HEK293T (cell line): ENCODE results near the gene ESRRG.
A peak's percentile ranks its signal among the peaks of the same experiment; 100 is the strongest.

ENCODE experiments used
- CTCF ChIA-PET: fragments of 350-600 bp; formaldehyde crosslinking; extraction: SDS; loops from one replicate; lab custom pipeline; 2021; ENCODE audit warnings: antibody characterized with exemption, inconsistent platforms; lab: Yijun Ruan, JAX
- POLR2A ChIA-PET: fragments of 350-600 bp; formaldehyde crosslinking; extraction: SDS; loops from one replicate; lab custom pipeline; 2020; ENCODE audit warnings: antibody characterized with exemption, inconsistent platforms; lab: Yijun Ruan, JAX
- DNase-seq: peaks from one replicate; pipeline ENCODE4 v3.0.0; 2012; ENCODE audit warnings: mixed read lengths; ENCODE audit errors: extremely low spot score
- ARNT ChIP-seq: fragments of 450-650 bp; IDR thresholded peaks from 2 replicates; pipeline ENCODE4 v1.6.1; 2017; ENCODE audit warnings: mild to moderate bottlenecking
- BHLHE40 ChIP-seq: fragments of 450-650 bp; IDR thresholded peaks from 2 replicates; pipeline ENCODE4 v1.6.1; 2016; ENCODE audit warnings: mild to moderate bottlenecking, moderate library complexity, borderline replicate concordance
- CTBP1 ChIP-seq: fragments of 450-650 bp; IDR thresholded peaks from 2 replicates; pipeline ENCODE4 v1.6.1; 2016; ENCODE audit warnings: borderline replicate concordance
- ELF4 ChIP-seq: fragments of 450-650 bp; IDR thresholded peaks from 2 replicates; pipeline ENCODE4 v1.6.1; 2017; ENCODE audit warnings: antibody characterized with exemption
- FOXA1 ChIP-seq: fragments of 450-650 bp; IDR thresholded peaks from 2 replicates; pipeline ENCODE4 v1.6.1; 2016; ENCODE audit warnings: mild to moderate bottlenecking
- FOXK2 ChIP-seq: fragments of 450-650 bp; IDR thresholded peaks from 2 replicates; pipeline ENCODE4 v1.6.1; 2016; ENCODE audit warnings: mild to moderate bottlenecking
- FOXM1 ChIP-seq: fragments of 450-650 bp; IDR thresholded peaks from 2 replicates; pipeline ENCODE4 v1.6.1; 2017; ENCODE audit warnings: mild to moderate bottlenecking, borderline replicate concordance
- HDGF ChIP-seq: fragments of 450-650 bp; IDR thresholded peaks from 2 replicates; pipeline ENCODE4 v1.6.1; 2017; ENCODE audit warnings: antibody characterized with exemption, borderline replicate concordance
- L3MBTL2 ChIP-seq: fragments of 450-650 bp; conservative IDR thresholded peaks from 2 replicates; pipeline ENCODE4 v1.6.1; 2016; ENCODE audit warnings: mild to moderate bottlenecking
- LEF1 ChIP-seq: fragments of 450-650 bp; IDR thresholded peaks from 2 replicates; pipeline ENCODE4 v1.6.1; 2017; ENCODE audit warnings: mild to moderate bottlenecking, borderline replicate concordance
- NFRKB ChIP-seq: fragments of 450-650 bp; IDR thresholded peaks from 2 replicates; pipeline ENCODE4 v1.6.1; 2016; ENCODE audit warnings: mild to moderate bottlenecking, moderate library complexity
- PKNOX1 ChIP-seq: fragments of 450-650 bp; IDR thresholded peaks from 2 replicates; pipeline ENCODE4 v1.6.1; 2016
- SP1 ChIP-seq: fragments of 450-650 bp; IDR thresholded peaks from 2 replicates; pipeline ENCODE4 v1.6.1; 2017
- SUZ12 ChIP-seq: fragments of 450-650 bp; IDR thresholded peaks from 2 replicates; pipeline ENCODE4 v1.6.1; 2016; ENCODE audit warnings: mild to moderate bottlenecking
- TARDBP ChIP-seq: fragments of 450-650 bp; IDR thresholded peaks from 2 replicates; pipeline ENCODE4 v1.6.1; 2016
- ZNF384 ChIP-seq: fragments of 450-650 bp; IDR thresholded peaks from 2 replicates; pipeline ENCODE4 v1.6.1; 2016

The ESRRG gene

GRCh38 chr1:216700779-216701178, 22.4 kb downstream of the ESRRG start:
- ChIA-PET POLR2A (no interaction called here), CTCF (no interaction called here)

DNA sequence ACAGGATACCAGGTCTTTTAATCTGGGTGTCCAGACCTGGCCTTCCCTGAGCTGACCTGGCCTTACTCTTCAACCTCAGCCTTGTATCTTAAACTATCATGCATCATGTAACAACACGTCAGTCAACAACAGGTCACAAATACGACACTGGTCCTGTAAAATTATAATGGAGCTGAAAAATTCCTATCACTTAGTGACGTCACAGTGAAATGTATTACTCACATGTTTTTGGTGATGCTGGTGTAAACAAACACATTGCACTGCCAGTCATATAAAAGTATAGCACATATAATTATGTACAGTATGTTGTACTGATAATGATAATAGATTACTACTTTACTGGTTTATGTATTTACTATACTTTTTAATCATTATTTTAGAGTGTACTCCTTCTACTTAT, 31.5 kb downstream of the ESRRG start:
- CTCF ChIA-PET: interaction anchor here (1.0 kb wide), 1 partner anchor 8 kb away, joined by 6 read pairs; no protein-coding TSS in a partner anchor
- POLR2A ChIA-PET: no interaction called here
- no peak for TF ChIP-seq L3MBTL2
- no peak for TF ChIP-seq HDGF
- TF ChIP-seq TARDBP: no peak
- no peak for TF ChIP-seq LEF1
- TF ChIP-seq ZNF384: no peak
- no peak for TF ChIP-seq SUZ12
- TF ChIP-seq FOXK2: no peak
- no peak for TF ChIP-seq PKNOX1
- no peak for TF ChIP-seq BHLHE40
- TF ChIP-seq SP1: no peak
- no peak for TF ChIP-seq CTBP1
- no peak for TF ChIP-seq NFRKB
- TF ChIP-seq ARNT: no peak
- TF ChIP-seq FOXM1: no peak
- DNase-seq: no peak

More at GRCh38 chr1:216700779-216701178, 22.4 kb downstream of the ESRRG start:
- DNase-seq: no peak
- no peak for TF ChIP-seq FOXM1
- no peak for TF ChIP-seq FOXA1
- TF ChIP-seq LEF1: no peak
- TF ChIP-seq TARDBP: no peak
- TF ChIP-seq SP1: no peak
- TF ChIP-seq ZNF384: no peak
- no peak for TF ChIP-seq ARNT
- TF ChIP-seq ELF4: no peak
- no peak for TF ChIP-seq FOXK2
- no peak for TF ChIP-seq NFRKB
- TF ChIP-seq HDGF: no peak
- TF ChIP-seq PKNOX1: no peak
- TF ChIP-seq CTBP1: no peak
- TF ChIP-seq L3MBTL2: no peak
- TF ChIP-seq SUZ12: no peak
- no peak for TF ChIP-seq BHLHE40

DNA sequence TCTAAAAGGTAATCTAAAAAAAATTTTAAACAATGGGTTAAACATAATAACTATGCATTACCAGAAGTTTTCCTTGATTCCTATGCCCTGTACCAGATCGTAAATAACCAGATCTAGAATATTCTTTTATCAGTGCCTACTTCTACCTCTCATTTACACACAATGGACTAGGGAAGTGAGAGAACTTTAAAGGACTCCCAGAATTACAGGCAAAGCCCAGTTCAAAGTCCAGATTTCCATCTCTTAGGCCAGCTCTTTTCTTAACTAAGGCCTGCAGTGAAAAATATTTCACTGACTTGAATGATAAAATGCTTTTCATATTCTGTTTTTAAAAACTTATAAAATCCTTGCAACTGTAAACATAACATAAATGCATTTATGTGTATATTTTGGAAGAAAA, 32.6 kb downstream of the ESRRG start:
- ChIA-PET POLR2A (no interaction called here), CTCF (interaction anchor here (1.0 kb wide), 1 partner anchor 9 kb away, joined by 6 read pairs; no protein-coding TSS in a partner anchor)
- no peak for DNase-seq
- TF ChIP-seq ELF4 (no peak), FOXK2 (no peak), ZNF384 (no peak), SUZ12 (no peak), BHLHE40 (no peak), NFRKB (no peak)

DNA sequence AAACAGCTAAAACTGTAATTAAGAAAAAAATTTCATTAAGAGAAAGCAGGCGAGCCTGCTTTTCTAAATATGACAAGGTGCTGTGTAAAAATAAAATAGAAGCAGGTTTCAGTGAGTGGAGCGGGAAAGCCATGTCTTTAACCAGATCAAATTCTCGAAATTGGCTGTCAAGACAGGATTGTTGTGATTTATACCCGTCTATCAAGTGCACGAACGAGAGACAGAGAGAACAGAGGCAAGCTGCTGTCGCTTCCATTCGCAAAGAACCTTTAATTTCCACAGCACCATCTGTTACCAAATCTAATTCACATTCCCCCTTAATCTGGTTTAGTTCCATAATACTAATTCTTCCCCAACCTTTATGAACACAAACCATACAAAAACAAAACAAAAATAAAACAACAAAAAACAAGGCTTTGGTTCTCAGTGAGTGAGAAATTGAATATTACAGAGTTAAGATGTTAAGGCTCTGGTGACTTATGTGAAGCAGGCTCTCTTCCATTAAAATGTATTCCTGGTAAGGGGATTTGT, 35.0 kb downstream of the ESRRG start:
- CTCF ChIA-PET: no interaction called here
- TF ChIP-seq PKNOX1: peak; percentile 27; the same call in 1 of the 2 replicates
- no peak for TF ChIP-seq FOXK2
- TF ChIP-seq FOXA1: no peak
- no peak for TF ChIP-seq ELF4
- no peak for TF ChIP-seq TARDBP
- DNase-seq: no peak
- POLR2A ChIA-PET: no interaction called here

DNA sequence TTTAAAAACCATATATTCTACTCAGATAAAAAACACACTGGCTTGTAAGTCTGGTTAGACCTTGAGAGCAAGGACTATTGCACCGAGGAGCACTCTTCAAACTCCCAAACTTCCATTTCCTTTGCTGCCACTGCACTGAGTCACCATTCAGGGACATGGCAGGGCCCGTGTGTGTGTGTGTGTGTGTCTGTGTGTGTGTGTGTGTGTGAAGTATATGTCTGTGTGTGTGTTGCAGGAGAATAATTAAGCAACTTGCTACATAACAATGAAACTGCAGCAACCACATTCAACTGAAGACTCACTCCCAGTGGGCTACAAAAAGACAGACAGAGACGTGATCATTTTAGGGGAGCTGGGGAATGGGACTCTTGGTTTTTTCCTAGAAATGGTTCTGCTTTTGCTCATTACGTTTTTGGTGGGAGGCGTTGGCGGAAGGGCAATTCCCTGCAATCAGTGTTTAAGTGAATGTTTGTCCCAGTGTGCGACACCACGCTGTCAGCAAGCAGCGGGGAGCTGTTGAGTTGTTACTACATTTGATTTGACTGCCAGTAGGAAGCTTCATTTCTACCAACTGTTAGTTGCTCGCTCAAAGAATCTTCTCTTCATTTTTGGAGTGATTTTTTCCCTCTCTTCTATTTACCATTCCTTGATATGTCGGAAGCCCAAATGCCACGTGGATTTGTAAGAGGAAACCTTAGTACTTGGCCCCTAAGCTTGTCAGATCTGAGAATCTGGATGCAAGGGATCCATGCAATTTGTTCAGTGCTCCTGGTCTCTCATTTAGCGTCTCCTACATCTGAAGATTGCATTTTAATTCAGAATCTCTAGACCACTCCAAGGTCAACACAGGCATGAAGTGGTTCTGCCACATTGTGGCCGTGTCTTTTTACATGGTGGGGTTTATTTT, 36.1 kb downstream of the ESRRG start:
- ChIA-PET CTCF (no interaction called here), POLR2A (no interaction called here)
- DNase-seq: peak; percentile 19
- TF ChIP-seq ARNT (no peak), SUZ12 (no peak), SP1 (no peak)

DNA sequence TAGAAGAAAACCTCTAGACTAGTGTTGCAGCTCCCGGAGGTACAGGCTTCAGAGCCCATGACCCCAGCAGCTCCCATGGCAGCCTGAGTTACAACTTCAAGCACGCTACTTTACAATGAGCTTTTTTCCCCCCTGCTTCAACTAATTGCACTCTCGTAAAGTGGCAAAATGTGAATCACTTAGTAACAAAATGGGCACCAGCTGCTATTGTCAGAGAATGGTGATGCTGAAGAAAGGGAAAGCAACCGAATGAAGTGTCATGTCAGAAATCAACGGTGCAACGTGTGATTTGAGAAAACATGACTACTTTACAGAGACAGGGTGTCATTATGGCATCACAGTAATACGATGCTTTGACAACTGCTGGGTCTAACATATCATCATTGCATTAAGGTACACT, 40.5 kb downstream of the ESRRG start:
- no peak for TF ChIP-seq HDGF
- no peak for TF ChIP-seq ARNT
- TF ChIP-seq LEF1: no peak
- TF ChIP-seq NFRKB: no peak
- TF ChIP-seq BHLHE40: no peak
- TF ChIP-seq L3MBTL2: no peak
- no peak for TF ChIP-seq FOXA1
- TF ChIP-seq SP1: no peak
- TF ChIP-seq PKNOX1: no peak
- no peak for TF ChIP-seq FOXK2
- TF ChIP-seq SUZ12: no peak
- TF ChIP-seq ZNF384: no peak
- TF ChIP-seq TARDBP: no peak
- no peak for TF ChIP-seq CTBP1
- TF ChIP-seq ELF4: no peak
- no peak for TF ChIP-seq FOXM1
- CTCF ChIA-PET: interaction anchor here (0.7 kb wide), 1 partner anchor 510 kb away, joined by 3 read pairs; no protein-coding TSS in a partner anchor
- POLR2A ChIA-PET: no interaction called here
- no peak for DNase-seq
